HEK293T (cell line): ENCODE measurements around the gene MRAS.
A peak's percentile ranks its signal among the peaks of the same experiment; 100 is the strongest.
"Not testable (repeated sequence)": the region's sequence is repeated elsewhere in the genome, so short reads cannot be mapped to it uniquely, and the experiment has no call there.

Experiments used
- CTCF ChIA-PET: fragments of 350-600 bp; formaldehyde crosslinking; extraction: SDS; loops from one replicate; lab custom pipeline; 2021; ENCODE audit warnings: antibody characterized with exemption, inconsistent platforms; lab: Yijun Ruan, JAX
- POLR2A ChIA-PET: fragments of 350-600 bp; formaldehyde crosslinking; extraction: SDS; loops from one replicate; lab custom pipeline; 2020; ENCODE audit warnings: antibody characterized with exemption, inconsistent platforms; lab: Yijun Ruan, JAX
- DNase-seq: peaks from one replicate; pipeline ENCODE4 v3.0.0; 2012; ENCODE audit warnings: mixed read lengths; ENCODE audit errors: extremely low spot score
- ARNT ChIP-seq: fragments of 450-650 bp; IDR thresholded peaks from 2 replicates; pipeline ENCODE4 v1.6.1; 2017; ENCODE audit warnings: mild to moderate bottlenecking
- BHLHE40 ChIP-seq: fragments of 450-650 bp; IDR thresholded peaks from 2 replicates; pipeline ENCODE4 v1.6.1; 2016; ENCODE audit warnings: mild to moderate bottlenecking, moderate library complexity, borderline replicate concordance
- CTBP1 ChIP-seq: fragments of 450-650 bp; IDR thresholded peaks from 2 replicates; pipeline ENCODE4 v1.6.1; 2016; ENCODE audit warnings: borderline replicate concordance
- ELF4 ChIP-seq: fragments of 450-650 bp; IDR thresholded peaks from 2 replicates; pipeline ENCODE4 v1.6.1; 2017; ENCODE audit warnings: antibody characterized with exemption
- FOXA1 ChIP-seq: fragments of 450-650 bp; IDR thresholded peaks from 2 replicates; pipeline ENCODE4 v1.6.1; 2016; ENCODE audit warnings: mild to moderate bottlenecking
- FOXK2 ChIP-seq: fragments of 450-650 bp; IDR thresholded peaks from 2 replicates; pipeline ENCODE4 v1.6.1; 2016; ENCODE audit warnings: mild to moderate bottlenecking
- FOXM1 ChIP-seq: fragments of 450-650 bp; IDR thresholded peaks from 2 replicates; pipeline ENCODE4 v1.6.1; 2017; ENCODE audit warnings: mild to moderate bottlenecking, borderline replicate concordance
- HDGF ChIP-seq: fragments of 450-650 bp; IDR thresholded peaks from 2 replicates; pipeline ENCODE4 v1.6.1; 2017; ENCODE audit warnings: antibody characterized with exemption, borderline replicate concordance
- L3MBTL2 ChIP-seq: fragments of 450-650 bp; conservative IDR thresholded peaks from 2 replicates; pipeline ENCODE4 v1.6.1; 2016; ENCODE audit warnings: mild to moderate bottlenecking
- LEF1 ChIP-seq: fragments of 450-650 bp; IDR thresholded peaks from 2 replicates; pipeline ENCODE4 v1.6.1; 2017; ENCODE audit warnings: mild to moderate bottlenecking, borderline replicate concordance
- NFRKB ChIP-seq: fragments of 450-650 bp; IDR thresholded peaks from 2 replicates; pipeline ENCODE4 v1.6.1; 2016; ENCODE audit warnings: mild to moderate bottlenecking, moderate library complexity
- PKNOX1 ChIP-seq: fragments of 450-650 bp; IDR thresholded peaks from 2 replicates; pipeline ENCODE4 v1.6.1; 2016
- SP1 ChIP-seq: fragments of 450-650 bp; IDR thresholded peaks from 2 replicates; pipeline ENCODE4 v1.6.1; 2017
- SUZ12 ChIP-seq: fragments of 450-650 bp; IDR thresholded peaks from 2 replicates; pipeline ENCODE4 v1.6.1; 2016; ENCODE audit warnings: mild to moderate bottlenecking
- TARDBP ChIP-seq: fragments of 450-650 bp; IDR thresholded peaks from 2 replicates; pipeline ENCODE4 v1.6.1; 2016
- ZNF384 ChIP-seq: fragments of 450-650 bp; IDR thresholded peaks from 2 replicates; pipeline ENCODE4 v1.6.1; 2016

Gene MRAS

GRCh38 chr3:138406606-138407005, 58.2 kb downstream of the MRAS start:
- TF ChIP-seq FOXA1 (no peak), L3MBTL2 (no peak), HDGF (no peak)
- CTCF ChIA-PET, result no interaction called here

GRCh38 chr3:138407236-138407907, 59.0 kb downstream of the MRAS start:
- TF ChIP-seq FOXM1 (no peak), FOXK2 (no peak), FOXA1 (no peak), L3MBTL2 (no peak), ZNF384 (no peak), ELF4 (no peak), HDGF (no peak), BHLHE40 (no peak), LEF1 (no peak), PKNOX1 (no peak)
- no peak for DNase-seq
- POLR2A ChIA-PET, result no interaction called here
- CTCF ChIA-PET, result interaction anchor here (1.3 to 2.6 kb wide), 2 partner anchors 11 to 508 kb away, joined by 3 to 13 read pairs; no protein-coding TSS in a partner anchor

More at GRCh38 chr3:138406606-138407005, 58.2 kb downstream of the MRAS start:
- no peak for DNase-seq
- POLR2A ChIA-PET, result no interaction called here

GRCh38 chr3:138408751-138409570, 60.6 kb downstream of the MRAS start:
- POLR2A ChIA-PET, result no interaction called here
- CTCF ChIA-PET, result interaction anchor here (2.6 kb wide), 1 partner anchor 9 kb away, joined by 13 read pairs; no protein-coding TSS in a partner anchor
- no peak for DNase-seq
- no peak for TF ChIP-seq HDGF
- no peak for TF ChIP-seq FOXM1
- no peak for TF ChIP-seq SUZ12
- TF ChIP-seq SP1, result no peak
- TF ChIP-seq TARDBP, result no peak
- no peak for TF ChIP-seq ZNF384
- TF ChIP-seq BHLHE40, result no peak
- no peak for TF ChIP-seq FOXA1
- TF ChIP-seq NFRKB, result no peak
- no peak for TF ChIP-seq PKNOX1
- no peak for TF ChIP-seq LEF1

- POLR2A ChIA-PET, result interaction anchor here (0.6 kb wide), 1 partner anchor 239 kb away, joined by 3 read pairs; no protein-coding TSS in a partner anchor
- CTCF ChIA-PET, result interaction anchor here (1.1 kb wide), 1 partner anchor 503 kb away, joined by 3 read pairs; no protein-coding TSS in a partner anchor
- TF ChIP-seq SP1, result no peak
- no peak for TF ChIP-seq ARNT
- no peak for TF ChIP-seq ELF4
- no peak for TF ChIP-seq SUZ12
- TF ChIP-seq LEF1, result no peak
- no peak for TF ChIP-seq HDGF
- no peak for TF ChIP-seq NFRKB
- no peak for TF ChIP-seq PKNOX1
- TF ChIP-seq ZNF384, result no peak
- TF ChIP-seq FOXK2, result no peak
- TF ChIP-seq L3MBTL2, result no peak
- TF ChIP-seq CTBP1, result no peak
- no peak for TF ChIP-seq BHLHE40
- DNase-seq, result no peak
Measured at GRCh38 chr3:138412821-138413551, 64.6 kb downstream of the MRAS start.

GRCh38 chr3:138416236-138416635, 67.9 kb downstream of the MRAS start:
- CTCF ChIA-PET, DNase-seq, POLR2A ChIA-PET: not testable (repeated sequence)

GRCh38 chr3:138417559-138417982, 69.2 kb downstream of the MRAS start:
- peak; percentile 89 for DNase-seq

More at GRCh38 chr3:138417559-138417982, 69.2 kb downstream of the MRAS start:
- TF ChIP-seq ARNT, result no peak
- no peak for TF ChIP-seq SP1
- no peak for TF ChIP-seq FOXK2
- no peak for TF ChIP-seq ELF4
- no peak for TF ChIP-seq TARDBP
- TF ChIP-seq LEF1, result no peak
- no peak for TF ChIP-seq BHLHE40
- TF ChIP-seq PKNOX1, result no peak
- TF ChIP-seq L3MBTL2, result no peak
- TF ChIP-seq HDGF, result no peak
- TF ChIP-seq NFRKB, result no peak
- no peak for TF ChIP-seq SUZ12
- no peak for TF ChIP-seq FOXA1
- no peak for TF ChIP-seq FOXM1
- no peak for TF ChIP-seq CTBP1
- TF ChIP-seq ZNF384, result no peak
- CTCF ChIA-PET, result interaction anchor here (0.5 to 2.3 kb wide), 21 partner anchors 9 to 519 kb away, joined by 3 to 13 read pairs (median 4); partner anchors contain the start of gene MRAS
- POLR2A ChIA-PET, result interaction anchor here (0.9 kb wide), 1 partner anchor 177 kb away, joined by 3 read pairs; the partner anchor contains the start of gene CEP70
